OCI-LY3 (cell line): ENCODE data around the gene POLD2.

Experiments
- EZH2phosphoT487 ChIP-seq: fragments of 200-600 bp; shearing (Covaris generic); IDR thresholded peaks from 2 replicates; pipeline ENCODE4 v1.6.1; 2018; ENCODE audit warnings: antibody characterized with exemption, mixed run types, low read depth
- TF ChIP-seq, protein P1 (sequence below): fragments of 200-600, 300-600 bp; sonication (generic); IDR thresholded peaks from 2 replicates; pipeline ENCODE4 v1.5.1; 2014; ENCODE audit warnings: antibody characterized with exemption, low read length, low read depth

DNA sequence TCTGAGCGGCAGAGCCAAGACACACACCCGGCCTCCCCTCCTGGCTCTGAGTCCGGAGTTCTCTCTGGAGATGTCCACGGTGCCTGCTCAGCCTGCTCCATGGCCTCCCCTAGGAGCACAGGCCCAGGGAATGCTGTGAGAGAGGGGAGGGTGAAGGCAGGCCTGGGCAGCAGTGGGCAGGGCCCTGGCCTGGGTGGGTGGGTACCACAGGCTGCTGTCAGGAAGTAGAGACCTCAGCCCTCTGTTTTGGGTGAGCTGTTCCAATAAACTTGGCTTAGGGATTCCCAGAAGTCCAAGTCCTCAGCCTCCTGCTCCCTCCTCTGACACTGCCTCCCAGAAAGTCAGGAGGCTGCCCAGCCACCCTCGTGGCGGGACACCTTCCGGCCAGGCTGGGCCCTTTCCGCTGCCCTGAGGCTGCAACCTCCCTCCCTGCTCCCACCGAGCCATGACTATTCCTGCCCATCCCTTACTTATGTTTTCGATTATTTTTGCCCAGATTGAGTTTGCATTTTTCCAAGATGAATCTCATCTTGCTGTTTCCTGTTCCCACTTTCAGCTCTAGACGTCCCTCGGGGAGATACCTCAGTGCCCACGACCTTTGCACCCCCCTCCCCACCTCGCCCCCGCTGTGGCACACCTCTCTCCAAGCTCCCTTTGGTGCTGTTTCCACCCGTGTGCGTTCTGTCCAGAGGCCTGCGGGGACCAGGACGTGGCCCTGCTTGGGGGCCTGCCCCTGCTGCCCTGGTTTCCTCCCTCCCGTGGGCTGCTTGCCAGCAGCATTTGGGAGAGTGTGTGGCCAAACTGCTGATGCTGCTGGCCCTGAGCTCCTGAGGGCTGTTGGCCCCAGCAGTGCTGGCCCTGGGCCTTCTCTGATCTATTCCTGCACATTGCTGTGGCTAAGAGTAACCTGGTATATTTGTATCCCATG is 35.2 kb downstream of the POLD2 start:
- TF ChIP-seq, protein P1, sequence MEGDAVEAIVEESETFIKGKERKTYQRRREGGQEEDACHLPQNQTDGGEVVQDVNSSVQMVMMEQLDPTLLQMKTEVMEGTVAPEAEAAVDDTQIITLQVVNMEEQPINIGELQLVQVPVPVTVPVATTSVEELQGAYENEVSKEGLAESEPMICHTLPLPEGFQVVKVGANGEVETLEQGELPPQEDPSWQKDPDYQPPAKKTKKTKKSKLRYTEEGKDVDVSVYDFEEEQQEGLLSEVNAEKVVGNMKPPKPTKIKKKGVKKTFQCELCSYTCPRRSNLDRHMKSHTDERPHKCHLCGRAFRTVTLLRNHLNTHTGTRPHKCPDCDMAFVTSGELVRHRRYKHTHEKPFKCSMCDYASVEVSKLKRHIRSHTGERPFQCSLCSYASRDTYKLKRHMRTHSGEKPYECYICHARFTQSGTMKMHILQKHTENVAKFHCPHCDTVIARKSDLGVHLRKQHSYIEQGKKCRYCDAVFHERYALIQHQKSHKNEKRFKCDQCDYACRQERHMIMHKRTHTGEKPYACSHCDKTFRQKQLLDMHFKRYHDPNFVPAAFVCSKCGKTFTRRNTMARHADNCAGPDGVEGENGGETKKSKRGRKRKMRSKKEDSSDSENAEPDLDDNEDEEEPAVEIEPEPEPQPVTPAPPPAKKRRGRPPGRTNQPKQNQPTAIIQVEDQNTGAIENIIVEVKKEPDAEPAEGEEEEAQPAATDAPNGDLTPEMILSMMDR, result no peak
- no peak for TF ChIP-seq EZH2phosphoT487
